DOHH2 (cell line): ENCODE measurements around the gene AASDHPPT.

Experiments used
- H3F3A ChIP-seq: fragments of 200-600 bp; sonication (generic), shearing (Covaris generic); 2 replicates; pipeline ENCODE4 v1.6.0; 2016; ENCODE audit warnings: antibody characterized with exemption, mild to moderate bottlenecking; ENCODE audit not compliant: control insufficient read depth, insufficient read depth
- H3K27ac ChIP-seq: fragments of 200-600 bp; sonication (generic); 2 replicates; pipeline ENCODE4 v1.5.1; 2014; ENCODE audit warnings: low read depth, mild to moderate bottlenecking, low read length, moderate library complexity
- H3K27me3 ChIP-seq: fragments of 200-600 bp; sonication (generic); 2 replicates; pipeline ENCODE4 v1.6.1; 2014; ENCODE audit warnings: mild to moderate bottlenecking, low read length, mixed read lengths; ENCODE audit not compliant: control insufficient read depth
- H3K36me3 ChIP-seq: fragments of 200-600 bp; sonication (generic); 2 replicates; pipeline ENCODE4 v1.6.1; 2014; ENCODE audit warnings: mild to moderate bottlenecking, low read length, moderate library complexity, mixed read lengths; ENCODE audit not compliant: control insufficient read depth
- H3K4me1 ChIP-seq: fragments of 200-600 bp; sonication (generic); 2 replicates; pipeline ENCODE4 v1.6.1; 2014; ENCODE audit warnings: mild to moderate bottlenecking, low read length, mixed read lengths; ENCODE audit not compliant: control insufficient read depth
- H3K4me2 ChIP-seq: fragments of 200-600 bp; sonication (generic); 2 replicates; pipeline ENCODE4 v1.6.0; 2014; ENCODE audit warnings: mild to moderate bottlenecking, low read length, moderate library complexity
- H3K4me3 ChIP-seq: fragments of 200-600 bp; sonication (generic); 2 replicates; pipeline ENCODE4 v1.5.1; 2014; ENCODE audit warnings: mild to moderate bottlenecking, low read length, mixed read lengths
- H3K79me2 ChIP-seq: fragments of 200-600 bp; sonication (generic); 2 replicates; pipeline ENCODE4 v1.6.1; 2014; ENCODE audit warnings: mild to moderate bottlenecking, low read length, mixed read lengths; ENCODE audit not compliant: control insufficient read depth
- H3K9me2 ChIP-seq: fragments of 200-600 bp; sonication (generic); replicated peaks from 2 replicates; pipeline ENCODE4 v1.6.1; 2014; ENCODE audit warnings: mild to moderate bottlenecking, low read length, mixed read lengths; ENCODE audit not compliant: control insufficient read depth
- H3K9me3 ChIP-seq: fragments of 200-600 bp; sonication (generic); 2 replicates; pipeline ENCODE4 v1.6.1; 2014; ENCODE audit warnings: antibody characterized with exemption, low read length, mixed read lengths; ENCODE audit not compliant: control insufficient read depth, insufficient read depth
- H4K20me1 ChIP-seq: fragments of 200-600 bp; sonication (generic); 2 replicates; pipeline ENCODE4 v1.6.0; 2014; ENCODE audit warnings: low read depth, mild to moderate bottlenecking, antibody characterized with exemption, low read length, moderate library complexity; ENCODE audit not compliant: control insufficient read depth, insufficient read depth
- CTCF ChIP-seq: fragments of 200-600 bp; sonication (generic); IDR thresholded peaks from one replicate; pipeline ENCODE4 v1.5.1; 2014; ENCODE audit warnings: antibody characterized with exemption, mild to moderate bottlenecking, low read depth, low read length; ENCODE audit not compliant: poor library complexity, severe bottlenecking
- EZH2phosphoT487 ChIP-seq: fragments of 200-600 bp; sonication (generic); IDR thresholded peaks from 2 replicates; pipeline ENCODE4 v1.6.1; 2017; ENCODE audit warnings: borderline replicate concordance, mild to moderate bottlenecking, antibody characterized with exemption, low read length, moderate library complexity, mixed read lengths

AASDHPPT gene

GRCh38 chr11:106061249-106061784 lies 16.1 kb upstream of the AASDHPPT start:
- no peaks in the 10 kb centered on the region for H3K4me1 ChIP-seq
- H3K79me2 ChIP-seq: no peaks in the 10 kb centered on the region
- no peaks in the 10 kb centered on the region for H3K9me3 ChIP-seq
- H3K4me3 ChIP-seq: no peak overlapping the region
- H3F3A ChIP-seq: no peaks in the 10 kb centered on the region
- H3K4me2 ChIP-seq: no peak overlapping the region
- H3K27ac ChIP-seq: no peak overlapping the region
- H3K27me3 ChIP-seq: no peaks in the 10 kb centered on the region
- H3K9me2 ChIP-seq: no peaks in the 10 kb centered on the region
- H3K36me3 ChIP-seq: no peaks in the 10 kb centered on the region
- H4K20me1 ChIP-seq: no peaks in the 10 kb centered on the region
- TF ChIP-seq EZH2phosphoT487: no peak
- no peak for TF ChIP-seq CTCF

- Histone ChIP-seq H4K20me1 (no peaks in the 10 kb centered on the region), H3K79me2 (no peaks in the 10 kb centered on the region), H3K4me2 (no peak overlapping the region), H3K4me3 (no peak overlapping the region), H3K9me2 (no peaks in the 10 kb centered on the region), H3F3A (no peaks in the 10 kb centered on the region), H3K27ac (no peak overlapping the region), H3K9me3 (no peaks in the 10 kb centered on the region), H3K36me3 (no peaks in the 10 kb centered on the region), H3K4me1 (no peaks in the 10 kb centered on the region), H3K27me3 (no peaks in the 10 kb centered on the region)
- TF ChIP-seq EZH2phosphoT487 (no peak), CTCF (no peak)
Observed at GRCh38 chr11:106061954-106062949, 15.2 kb upstream of the AASDHPPT start.

- Histone ChIP-seq H4K20me1 (no peaks in the 10 kb centered on the region), H3K4me3 (no peak overlapping the region), H3K36me3 (no peaks in the 10 kb centered on the region), H3K79me2 (no peaks in the 10 kb centered on the region), H3K4me1 (no peaks in the 10 kb centered on the region), H3K27me3 (no peaks in the 10 kb centered on the region), H3K27ac (no peak overlapping the region), H3K9me2 (no peaks in the 10 kb centered on the region), H3F3A (no peaks in the 10 kb centered on the region), H3K4me2 (no peak overlapping the region), H3K9me3 (no peaks in the 10 kb centered on the region)
- TF ChIP-seq CTCF (no peak), EZH2phosphoT487 (no peak)
Observed at GRCh38 chr11:106063009-106063408, 14.5 kb upstream of the AASDHPPT start.
